Activated CD4-positive, CD25-positive, alpha-beta regulatory T cell treated with anti-CD3 and anti-CD28 coated beads, Interleukin-2, amount 50 U/mL, for 16 hours (primary cell): Measurements from ENCODE around the gene TTYH3.

Experiments used
- DNase-seq: peaks from one replicate; pipeline ENCODE4 v3.0.0-alpha.2; 2020; ENCODE audit warnings: low read depth, low spot score

Gene TTYH3

DNA sequence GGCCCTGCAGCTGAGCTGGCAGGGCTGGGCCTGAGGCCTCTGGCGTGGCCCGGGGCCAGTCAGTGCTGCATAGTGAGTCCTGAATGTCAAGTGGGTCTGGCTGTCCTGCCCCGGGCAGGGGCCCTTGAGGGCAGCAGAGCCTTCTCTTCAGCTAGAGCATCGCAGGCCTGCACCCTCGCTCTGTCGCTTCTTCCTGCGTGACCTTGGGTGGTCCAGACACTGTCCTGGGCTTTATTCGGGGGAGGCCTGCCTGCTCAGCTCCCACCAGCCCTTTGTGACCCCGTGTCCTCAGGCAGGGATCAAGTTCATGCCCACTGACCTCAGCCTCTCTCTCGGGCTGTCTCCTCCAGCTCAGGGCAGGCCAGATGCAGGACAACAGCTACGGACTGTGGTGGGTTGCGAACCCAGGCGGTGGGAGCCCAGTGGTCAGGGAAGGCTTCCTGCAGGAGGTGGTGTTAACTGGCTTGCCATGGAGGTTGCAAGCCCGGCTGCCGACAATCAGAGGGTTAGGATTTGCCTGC lies 3.4 kb downstream of the TTYH3 start:
- DNase-seq: no peak

- DNase-seq: no peak
Measured at GRCh38 chr7:2635810-2636701, 4.3 kb downstream of the TTYH3 start.

DNA sequence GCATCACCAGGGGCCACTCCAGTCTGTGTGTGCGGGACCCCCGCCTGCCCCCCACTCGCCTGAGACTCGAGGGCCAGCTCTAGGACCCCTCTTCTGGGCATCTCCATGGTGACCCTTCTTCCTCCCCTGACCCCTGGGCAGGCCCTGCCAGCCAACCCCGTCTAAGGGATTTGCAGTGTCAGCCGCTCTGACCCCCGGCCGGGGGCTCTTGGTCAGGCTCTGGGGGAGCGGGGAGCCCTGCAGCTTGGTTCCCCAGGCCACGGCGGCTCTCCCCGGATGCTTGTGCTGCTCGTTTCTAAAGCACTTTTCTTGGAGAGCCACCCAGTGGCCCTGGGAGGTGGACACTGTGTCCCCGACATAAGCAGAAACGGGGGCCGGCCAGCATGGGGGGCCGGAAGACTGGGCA lies 5.3 kb downstream of the TTYH3 start:
- no peak for DNase-seq

GRCh38 chr7:2637505-2638223 lies 5.9 kb downstream of the TTYH3 start:
- no peak for DNase-seq

DNA sequence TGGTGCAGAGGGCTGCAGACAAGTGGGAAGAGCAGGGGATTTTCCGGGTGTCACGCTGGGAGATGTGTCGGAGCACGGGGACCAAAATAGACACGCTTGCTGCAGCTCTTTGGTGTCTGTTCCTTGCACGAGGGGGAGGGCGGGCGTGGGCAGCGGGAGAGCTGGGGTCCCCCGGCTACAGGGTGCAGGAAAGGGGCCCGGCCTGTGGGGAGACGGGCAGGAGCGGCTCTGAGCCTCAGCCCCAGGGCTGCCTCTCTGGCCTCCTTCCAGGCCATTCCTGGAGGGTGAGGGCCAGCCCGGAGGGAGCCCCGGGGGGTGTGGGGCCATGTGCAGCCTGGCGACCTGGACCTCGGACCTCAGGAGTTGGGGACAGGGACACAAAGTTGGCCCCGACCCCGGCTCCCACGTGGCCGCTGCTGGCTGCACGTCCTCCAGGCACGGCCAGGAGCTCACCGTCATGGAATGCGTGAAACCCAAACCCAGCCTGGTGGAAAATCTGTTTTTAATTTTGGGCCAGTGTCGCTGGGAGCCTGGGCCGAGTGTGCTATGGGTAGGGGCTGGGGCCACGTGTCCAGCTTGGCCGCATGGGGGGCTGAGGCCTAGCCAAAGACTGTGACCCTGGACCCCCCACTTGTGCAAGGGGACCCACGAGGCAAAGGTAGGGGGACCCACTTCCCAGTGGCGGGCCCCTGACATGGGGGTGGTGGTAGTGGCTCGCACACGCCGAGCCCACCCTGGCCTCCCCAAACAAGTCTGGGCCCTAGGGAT lies 6.6 kb downstream of the TTYH3 start:
- no peak for DNase-seq

DNA sequence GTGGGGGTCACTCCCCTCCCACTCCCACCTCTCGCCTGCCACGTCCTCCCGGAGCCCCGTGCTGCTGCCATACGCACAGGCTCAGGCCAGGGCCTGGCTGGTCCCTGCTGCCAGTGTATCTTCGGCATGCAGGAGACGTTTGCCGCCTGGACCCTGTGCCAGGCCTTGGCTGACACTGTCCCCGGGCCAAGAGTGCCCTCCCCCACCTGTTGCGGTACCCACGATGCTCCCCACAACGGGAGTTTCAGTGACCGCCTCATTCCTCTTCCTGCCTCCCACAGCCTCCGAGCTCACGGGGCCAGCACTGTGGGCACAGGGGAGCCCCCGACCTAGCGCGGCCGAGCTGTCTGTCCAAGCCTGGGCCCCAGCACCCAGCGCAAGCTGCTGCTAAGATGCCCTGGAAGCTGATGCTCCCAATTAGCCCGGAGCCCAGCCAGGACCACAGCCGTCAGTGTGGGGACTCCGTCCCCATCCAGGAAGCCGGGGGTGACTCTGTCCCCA lies 7.4 kb downstream of the TTYH3 start:
- DNase-seq: no peak

GRCh38 chr7:2639695-2640481 lies 8.1 kb downstream of the TTYH3 start:
- no peak for DNase-seq

DNA sequence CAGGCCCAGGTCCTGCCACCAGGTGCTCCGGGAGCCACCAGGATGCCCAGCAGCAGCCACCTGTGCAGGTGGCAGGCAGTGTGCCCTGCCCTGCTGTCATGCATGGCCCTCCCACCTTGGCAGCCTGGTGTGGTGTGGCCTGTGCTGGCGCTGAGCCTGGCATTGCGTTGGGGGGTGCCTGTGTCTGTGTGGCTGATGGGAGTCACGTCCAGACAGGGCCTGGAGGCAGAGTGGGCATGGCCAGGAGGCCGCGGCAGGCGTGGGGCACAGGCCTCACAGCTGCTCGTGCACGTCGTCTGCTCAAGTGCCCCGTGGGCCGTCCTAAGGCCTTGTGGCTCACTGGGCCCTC lies 8.7 kb downstream of the TTYH3 start:
- no peak for DNase-seq

DNA sequence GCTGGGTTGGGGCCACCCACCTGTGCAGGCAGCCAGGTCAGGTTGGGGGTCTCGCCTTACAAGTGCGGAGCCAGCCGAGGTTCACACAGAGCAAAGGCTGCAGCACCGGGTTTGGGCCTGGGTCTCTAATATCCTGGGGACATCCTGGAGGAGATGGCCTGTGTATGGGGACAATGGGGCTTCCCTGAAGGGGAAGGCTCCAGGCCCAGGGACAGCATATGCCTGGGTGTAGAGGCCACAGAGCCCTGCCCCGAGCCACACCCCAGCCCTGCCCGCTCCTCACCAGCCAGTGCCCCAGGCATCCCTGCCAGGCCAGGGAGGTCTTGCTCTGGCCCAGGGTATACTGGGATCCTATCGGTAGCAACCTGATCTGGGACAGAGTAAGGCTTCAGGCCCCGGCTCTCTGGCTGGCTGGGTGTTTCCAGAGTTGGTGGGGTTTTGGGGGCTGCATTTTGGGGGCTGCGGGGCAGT lies 9.1 kb downstream of the TTYH3 start:
- no peak for DNase-seq

DNA sequence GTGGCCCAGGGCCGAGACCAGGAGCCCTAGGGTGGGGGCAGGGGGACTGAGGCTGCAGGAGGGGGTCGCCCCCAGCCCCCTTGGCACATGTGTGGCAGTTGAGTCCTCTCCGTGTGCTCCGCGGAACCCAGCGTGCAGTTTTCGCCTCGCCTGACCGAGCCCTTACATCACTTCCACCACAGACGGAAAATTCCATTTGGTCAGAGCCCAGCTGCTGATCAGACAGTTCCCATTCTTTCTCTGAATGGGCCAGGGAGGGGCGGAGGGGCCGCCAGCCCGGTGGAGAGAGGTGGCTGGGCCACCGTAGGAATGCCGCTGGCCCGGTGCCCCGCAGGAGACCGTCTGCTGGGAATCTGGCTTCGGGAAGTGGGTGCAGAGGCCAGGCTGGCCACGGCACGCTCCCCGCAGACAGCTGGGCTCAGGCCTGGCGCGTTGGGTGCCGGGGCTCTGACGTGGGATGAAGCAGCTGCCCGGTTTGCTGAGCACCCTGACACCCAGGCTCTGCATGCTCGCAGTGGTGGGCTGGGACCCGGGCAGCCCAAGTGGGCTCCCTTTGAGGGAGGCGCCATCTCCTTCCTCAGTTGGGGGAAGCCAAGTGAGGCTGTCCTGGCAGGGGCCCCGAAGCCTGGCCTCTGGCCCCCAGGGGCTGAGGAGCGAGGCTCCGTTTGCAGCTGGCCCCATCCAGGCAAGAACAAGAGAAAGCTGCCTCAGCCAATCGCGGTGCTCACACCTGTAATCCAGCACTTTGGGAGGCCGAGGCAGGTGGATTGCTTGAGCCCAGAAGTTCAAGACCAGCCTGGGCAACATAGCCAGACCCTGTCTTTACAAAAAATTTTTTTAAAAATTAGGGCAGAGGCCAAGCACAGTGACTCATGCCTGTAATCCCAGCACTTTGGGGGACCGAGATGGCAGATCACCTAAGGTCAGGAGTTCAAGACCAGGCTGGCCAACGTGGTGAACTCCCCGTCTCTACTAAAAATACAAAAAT lies 9.9 kb downstream of the TTYH3 start:
- DNase-seq: no peak

GRCh38 chr7:2643386-2644219 lies 11.8 kb downstream of the TTYH3 start:
- DNase-seq: no peak

- no peak for DNase-seq
Measured at GRCh38 chr7:2644220-2644561, 12.4 kb downstream of the TTYH3 start.

DNA sequence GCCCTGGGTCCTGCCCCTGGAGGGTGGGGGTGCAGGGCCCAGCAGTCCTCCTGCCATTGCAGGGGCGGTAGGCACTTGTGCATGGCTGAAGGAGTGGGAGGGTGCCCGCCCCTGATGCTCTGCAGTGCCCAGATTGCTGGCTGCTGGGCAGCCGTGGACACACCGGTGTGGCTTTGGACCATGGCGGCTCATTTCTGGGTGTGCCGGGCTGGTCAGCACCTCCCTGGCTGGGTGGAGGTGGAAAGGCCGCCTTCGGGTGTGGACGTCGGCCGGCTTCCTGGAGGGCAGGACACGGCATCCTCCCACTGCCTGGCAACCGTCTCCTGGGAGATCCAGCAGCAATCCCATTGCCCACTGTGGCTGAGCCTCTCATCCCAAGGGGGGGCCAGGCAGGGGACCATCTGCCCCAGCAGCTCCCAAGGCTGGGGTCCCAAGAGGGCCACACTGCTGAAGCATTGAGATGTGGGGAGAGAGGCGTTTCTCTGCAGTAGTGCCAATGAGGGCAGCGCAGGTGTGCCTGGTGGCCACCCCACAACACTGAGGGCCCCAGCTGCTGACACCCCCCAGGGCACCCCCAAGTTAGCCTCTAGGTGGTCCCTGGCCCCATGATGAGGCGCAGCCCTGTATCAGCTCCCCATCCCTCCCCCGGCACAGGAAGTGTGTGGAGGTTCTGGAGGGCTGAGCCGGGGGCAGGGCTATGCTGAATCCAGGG lies 12.9 kb downstream of the TTYH3 start:
- DNase-seq: no peak

DNA sequence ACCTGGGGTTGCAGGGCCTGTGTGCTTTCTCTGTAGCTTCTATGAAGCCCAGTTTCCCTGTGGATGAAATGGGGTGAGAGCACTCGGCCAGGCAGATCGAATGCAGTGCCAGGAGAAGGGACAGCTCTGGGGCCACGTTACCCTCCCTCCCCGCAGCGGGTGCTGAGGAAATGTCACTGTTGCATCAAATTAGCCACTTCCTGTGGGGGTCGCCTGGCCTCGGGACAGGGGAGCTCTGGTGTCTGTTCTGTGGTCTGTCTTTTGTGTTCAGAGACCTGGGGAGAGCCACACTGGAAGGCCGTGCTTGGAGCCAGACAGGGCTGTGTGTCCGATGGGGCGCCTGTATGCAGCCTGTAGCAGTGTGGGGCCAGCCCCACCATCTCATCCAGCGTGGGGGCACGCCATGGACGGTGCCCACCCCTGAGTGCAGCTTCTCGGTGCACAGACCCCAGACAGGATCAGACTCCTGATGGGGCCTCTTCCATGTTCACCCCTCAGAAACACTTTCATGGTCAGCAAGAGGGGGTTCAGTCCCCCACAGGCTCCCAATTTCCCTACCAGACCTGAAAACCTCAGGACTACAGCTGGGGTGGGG lies 13.6 kb downstream of the TTYH3 start:
- no peak for DNase-seq

- no peak for DNase-seq
Measured at GRCh38 chr7:2646336-2646679, 14.5 kb downstream of the TTYH3 start.

- DNase-seq: no peak
Measured at GRCh38 chr7:2646680-2647571, 15.1 kb downstream of the TTYH3 start.

GRCh38 chr7:2647594-2648172 lies 15.9 kb downstream of the TTYH3 start:
- no peak for DNase-seq
